ENCODE data around the gene PCLO.

Gene PCLO

GRCh38 chr7:82778021-82778420 is 384.7 kb downstream of the PCLO start:
- H3K4me1 ChIP-seq: no peaks in the 10 kb centered on the region
- in situ Hi-C loops (cut with MboI; ENCODE audit: low sequenced_read_pairs): no loop called here
- no peak for DNase-seq (ENCODE audit: low spot score in 2 of 2)
- H3K9me3 ChIP-seq: no peaks in the 10 kb centered on the region
- no peaks in the 10 kb centered on the region for H3K27me3 ChIP-seq (ENCODE audit: low read depth)
- H3K36me3 ChIP-seq (replicated peaks): no peaks in the 10 kb centered on the region
- H3K4me3 ChIP-seq: no peak overlapping the region

GRCh38 chr7:82762880-82763279 is 399.8 kb downstream of the PCLO start:
- no peak overlapping the region for H3K4me3 ChIP-seq
- H3K4me1 ChIP-seq: peaks cover 12% of the 10 kb centered on the region
- in situ Hi-C loops (cut with MboI; ENCODE audit: low sequenced_read_pairs): no loop called here
- no peaks in the 10 kb centered on the region for H3K9me3 ChIP-seq
- no peaks in the 10 kb centered on the region for H3K36me3 ChIP-seq (replicated peaks)
- no peak for DNase-seq (ENCODE audit: low spot score in 2 of 2)
- H3K27me3 ChIP-seq (ENCODE audit: low read depth): 0 out of 2 replicates have a peak, but pooled peaks cover 3% of the 10 kb centered on the region

- no peak for DNase-seq (ENCODE audit: low spot score in 2 of 2)
- no peaks in the 10 kb centered on the region for H3K36me3 ChIP-seq (replicated peaks)
- no peaks in the 10 kb centered on the region for H3K9me3 ChIP-seq
- in situ Hi-C loops (cut with MboI; ENCODE audit: low sequenced_read_pairs): no loop called here
- no peaks in the 10 kb centered on the region for H3K27me3 ChIP-seq (ENCODE audit: low read depth)
- H3K4me1 ChIP-seq: peaks cover 15% of the 10 kb centered on the region
- no peak overlapping the region for H3K4me3 ChIP-seq
Measured at GRCh38 chr7:82760831-82761230, 401.9 kb downstream of the PCLO start.

- in situ Hi-C loops (cut with MboI; ENCODE audit: low sequenced_read_pairs): no loop called here
- Histone ChIP-seq H3K27me3 (ENCODE audit: low read depth) (no peaks in the 10 kb centered on the region), H3K36me3 (replicated peaks) (no peaks in the 10 kb centered on the region), H3K4me3 (no peak overlapping the region), H3K9me3 (no peaks in the 10 kb centered on the region), H3K4me1 (peaks cover 20% of the 10 kb centered on the region)
- DNase-seq (ENCODE audit: low spot score in 2 of 2): peak; percentile 8 to 73
Measured at GRCh38 chr7:82760074-82760473, 402.6 kb downstream of the PCLO start.

- Histone ChIP-seq H3K36me3 (replicated peaks) (no peaks in the 10 kb centered on the region), H3K4me3 (no peak overlapping the region), H3K9me3 (no peaks in the 10 kb centered on the region), H3K4me1 (peaks cover 20% of the 10 kb centered on the region), H3K27me3 (ENCODE audit: low read depth) (no peaks in the 10 kb centered on the region)
- DNase-seq (ENCODE audit: low spot score in 2 of 2): peak in 1 of 2 experiments; percentile 6
- in situ Hi-C loops (cut with MboI; ENCODE audit: low sequenced_read_pairs): no loop called here
Measured at GRCh38 chr7:82755705-82756551, 406.8 kb downstream of the PCLO start.

GRCh38 chr7:82750007-82750406 is 412.7 kb downstream of the PCLO start:
- no peak for DNase-seq (ENCODE audit: low spot score in 2 of 2)
- no peak overlapping the region for H3K4me3 ChIP-seq
- no peaks in the 10 kb centered on the region for H3K27me3 ChIP-seq (ENCODE audit: low read depth)
- in situ Hi-C loops (cut with MboI; ENCODE audit: low sequenced_read_pairs): no loop called here
- no peaks in the 10 kb centered on the region for H3K9me3 ChIP-seq
- H3K4me1 ChIP-seq: no peaks in the 10 kb centered on the region
- no peaks in the 10 kb centered on the region for H3K36me3 ChIP-seq (replicated peaks)

- in situ Hi-C loops (cut with MboI; ENCODE audit: low sequenced_read_pairs): loop anchor here (25.0 kb wide), 2 partner anchors 709 to 1259 kb away; no protein-coding TSS in a partner anchor
- Histone ChIP-seq H3K27me3 (ENCODE audit: low read depth) (no peaks in the 10 kb centered on the region), H3K4me1 (no peaks in the 10 kb centered on the region), H3K4me3 (no peak overlapping the region), H3K36me3 (replicated peaks) (no peaks in the 10 kb centered on the region), H3K9me3 (no peaks in the 10 kb centered on the region)
- DNase-seq (ENCODE audit: low spot score in 2 of 2): no peak
Measured at GRCh38 chr7:82745820-82746219, 416.9 kb downstream of the PCLO start.

- no peak for DNase-seq (ENCODE audit: low spot score in 2 of 2)
- in situ Hi-C loops (cut with MboI; ENCODE audit: low sequenced_read_pairs): loop anchor here (25.0 kb wide), 2 partner anchors 708 to 1258 kb away; no protein-coding TSS in a partner anchor
- H3K4me1 ChIP-seq: no peaks in the 10 kb centered on the region
- H3K27me3 ChIP-seq (ENCODE audit: low read depth): no peaks in the 10 kb centered on the region
- no peaks in the 10 kb centered on the region for H3K36me3 ChIP-seq (replicated peaks)
- no peaks in the 10 kb centered on the region for H3K9me3 ChIP-seq
- no peak overlapping the region for H3K4me3 ChIP-seq
Measured at GRCh38 chr7:82745117-82745516, 417.6 kb downstream of the PCLO start.

- H3K4me1 ChIP-seq: no peaks in the 10 kb centered on the region
- H3K9me3 ChIP-seq: no peaks in the 10 kb centered on the region
- H3K27me3 ChIP-seq (ENCODE audit: low read depth): no peaks in the 10 kb centered on the region
- in situ Hi-C loops (cut with MboI; ENCODE audit: low sequenced_read_pairs): loop anchor here (25.0 kb wide), 2 partner anchors 705 to 1255 kb away; no protein-coding TSS in a partner anchor
- H3K4me3 ChIP-seq: no peak overlapping the region
- DNase-seq (ENCODE audit: low spot score in 2 of 2): no peak
- H3K36me3 ChIP-seq (replicated peaks): no peaks in the 10 kb centered on the region
Measured at GRCh38 chr7:82742163-82742562, 420.5 kb downstream of the PCLO start.

GRCh38 chr7:82741493-82741892 is 421.2 kb downstream of the PCLO start:
- H3K27me3 ChIP-seq (ENCODE audit: low read depth): no peaks in the 10 kb centered on the region
- no peak for DNase-seq (ENCODE audit: low spot score in 2 of 2)
- H3K4me3 ChIP-seq: no peak overlapping the region
- no peaks in the 10 kb centered on the region for H3K36me3 ChIP-seq (replicated peaks)
- in situ Hi-C loops (cut with MboI; ENCODE audit: low sequenced_read_pairs): loop anchor here (25.0 kb wide), 2 partner anchors 704 to 1254 kb away; no protein-coding TSS in a partner anchor
- H3K4me1 ChIP-seq: no peaks in the 10 kb centered on the region
- no peaks in the 10 kb centered on the region for H3K9me3 ChIP-seq

- peak; percentile 41 to 79 for DNase-seq (ENCODE audit: low spot score in 2 of 2)
- Histone ChIP-seq H3K9me3 (no peaks in the 10 kb centered on the region), H3K4me1 (no peaks in the 10 kb centered on the region), H3K4me3 (no peak overlapping the region), H3K27me3 (ENCODE audit: low read depth) (no peaks in the 10 kb centered on the region), H3K36me3 (replicated peaks) (no peaks in the 10 kb centered on the region)
- in situ Hi-C loops (cut with MboI; ENCODE audit: low sequenced_read_pairs): loop anchor here (25.0 kb wide), 2 partner anchors 703 to 1253 kb away; no protein-coding TSS in a partner anchor
Measured at GRCh38 chr7:82740246-82740848, 422.3 kb downstream of the PCLO start.

- no peak overlapping the region for H3K4me3 ChIP-seq
- no peaks in the 10 kb centered on the region for H3K36me3 ChIP-seq (replicated peaks)
- no peaks in the 10 kb centered on the region for H3K27me3 ChIP-seq (ENCODE audit: low read depth)
- no peaks in the 10 kb centered on the region for H3K9me3 ChIP-seq
- in situ Hi-C loops (cut with MboI; ENCODE audit: low sequenced_read_pairs): loop anchor here (25.0 kb wide), 2 partner anchors 699 to 1249 kb away; no protein-coding TSS in a partner anchor
- no peaks in the 10 kb centered on the region for H3K4me1 ChIP-seq
- no peak for DNase-seq (ENCODE audit: low spot score in 2 of 2)
Measured at GRCh38 chr7:82736633-82737032, 426.1 kb downstream of the PCLO start.

GRCh38 chr7:82732677-82733076 is 430.0 kb downstream of the PCLO start:
- H3K4me1 ChIP-seq: no peaks in the 10 kb centered on the region
- no peaks in the 10 kb centered on the region for H3K9me3 ChIP-seq
- no peak overlapping the region for H3K4me3 ChIP-seq
- DNase-seq (ENCODE audit: low spot score in 2 of 2): no peak
- in situ Hi-C loops (cut with MboI; ENCODE audit: low sequenced_read_pairs): loop anchor here (25.0 kb wide), 2 partner anchors 695 to 1245 kb away; no protein-coding TSS in a partner anchor
- no peaks in the 10 kb centered on the region for H3K27me3 ChIP-seq (ENCODE audit: low read depth)
- no peaks in the 10 kb centered on the region for H3K36me3 ChIP-seq (replicated peaks)

Data from HAP-1 (cell line).